AG04450 (cell line): ENCODE results near the gene ST6GALNAC2. TPM values are rescaled to one million over a fixed set of nuclear protein-coding genes. Genes with fewer than 3 reads are reported as not detected.
"Not testable (repeated sequence)": the region's sequence is repeated elsewhere in the genome, so short reads cannot be mapped to it uniquely, and the experiment has no call there.

ENCODE experiments used
- CTCF ChIA-PET: fragments of 300-600, 350-600 bp; formaldehyde crosslinking; extraction: SDS; loops from one replicate; lab custom pipeline; 2022; ENCODE audit warnings: antibody characterized with exemption, inconsistent platforms; lab: Charles Lee
- POLR2A ChIA-PET: fragments of 350-600 bp; formaldehyde crosslinking; extraction: SDS; loops from one replicate; lab custom pipeline; 2021; ENCODE audit warnings: antibody characterized with exemption, inconsistent platforms; lab: Yijun Ruan, JAX
- DNase-seq: peaks from one replicate; pipeline ENCODE4 v3.0.0-alpha.2; 2011; ENCODE audit warnings: low read depth, low spot score
- H3K27ac ChIP-seq: one replicate; pipeline ENCODE4 v1.5.1; 2012; ENCODE audit warnings: low read depth, low read length, control low read depth
- H3K27me3 ChIP-seq: one replicate; pipeline ENCODE4 v1.6.0; 2012; ENCODE audit warnings: low read length; ENCODE audit not compliant: control insufficient read depth, insufficient read depth
- H3K4me3 ChIP-seq: 2 replicates; pipeline ENCODE4 v1.5.1; 2011; ENCODE audit warnings: mild to moderate bottlenecking, low read depth, low read length, control low read depth
- H3K9me3 ChIP-seq: 2 replicates; pipeline ENCODE4 v1.5.1; 2012; ENCODE audit warnings: low read length; ENCODE audit not compliant: control insufficient read depth, insufficient read depth
- CTCF ChIP-seq: IDR thresholded peaks from 2 replicates; pipeline ENCODE4 v1.5.1; 2011; ENCODE audit warnings: low read depth, low read length, control low read depth, inconsistent platforms
- polyA plus RNA-seq: library from polyadenylated mRNA; depleted of rRNA; stranded (reverse); fragments of >200 nt; gene quantifications from 2 replicates; pipeline ENCODE4 v1.2.3, GENCODE V29; 2011

ST6GALNAC2 gene
- polyA plus RNA-seq, 1 experiment, result 0.36 TPM

- ChIA-PET CTCF (interaction anchor here (0.6 to 3.7 kb wide), 50 partner anchors 8 to 200 kb away, joined by 3 to 46 read pairs (median 6); partner anchors contain the start of genes AANAT, ST6GALNAC1 and ST6GALNAC2), POLR2A (interaction anchor here (0.7 to 1.8 kb wide), 3 partner anchors 55 to 77 kb away, joined by 4 to 7 read pairs (median 5); no protein-coding TSS in a partner anchor)
- peak overlapping the region; percentile 34 for H3K27ac ChIP-seq
- H3K9me3 ChIP-seq, result no peaks in the 10 kb centered on the region
- TF ChIP-seq CTCF, result peak; percentile 94
- DNase-seq, result peak; percentile 23
- H3K27me3 ChIP-seq, result peaks cover 13% of the 10 kb centered on the region
- H3K4me3 ChIP-seq, result no peak overlapping the region
Measured at GRCh38 chr17:76623271-76624146, 37.8 kb upstream of the ST6GALNAC2 start.

DNA sequence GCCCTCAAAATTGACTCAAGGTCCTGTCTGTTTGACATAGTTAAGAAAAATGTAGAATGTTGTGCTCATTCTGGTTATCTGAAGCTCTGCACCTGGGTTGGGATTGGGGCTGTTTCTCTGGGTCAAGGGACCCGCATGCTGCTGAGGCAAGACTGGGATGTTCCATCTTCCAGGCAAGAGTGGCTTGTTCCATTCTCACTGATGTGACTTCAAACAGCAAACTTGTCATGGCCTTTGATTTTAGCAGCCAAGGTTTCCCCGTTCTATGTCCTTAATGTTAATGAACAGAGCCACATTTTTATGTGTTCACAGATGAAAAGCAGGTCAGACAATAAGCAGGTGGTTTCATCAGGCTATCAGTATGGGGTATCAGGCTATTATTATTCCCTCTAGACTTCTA, 32.2 kb upstream of the ST6GALNAC2 start:
- ChIA-PET CTCF (interaction anchor here (0.9 kb wide), 1 partner anchor 64 kb away, joined by 3 read pairs; no protein-coding TSS in a partner anchor), POLR2A (no interaction called here)
- DNase-seq, result no peak
- TF ChIP-seq CTCF, result no peak
- Histone ChIP-seq H3K27ac (no peak overlapping the region), H3K4me3 (no peak overlapping the region), H3K9me3 (peaks cover 9% of the 10 kb centered on the region; the same call in 1 of the 2 replicates), H3K27me3 (no peaks in the 10 kb centered on the region)

GRCh38 chr17:76614912-76615617, 29.4 kb upstream of the ST6GALNAC2 start:
- Histone ChIP-seq H3K9me3 (peaks cover 9% of the 10 kb centered on the region; the same call in 1 of the 2 replicates), H3K27ac (no peak overlapping the region), H3K27me3 (no peaks in the 10 kb centered on the region), H3K4me3 (no peak overlapping the region)
- TF ChIP-seq CTCF, result no peak
- no peak for DNase-seq
- ChIA-PET CTCF (interaction anchor here (1.8 kb wide), 2 partner anchors 8 to 10 kb away, joined by 5 to 12 read pairs; no protein-coding TSS in a partner anchor), POLR2A (interaction anchor here (0.6 kb wide), 1 partner anchor 299 kb away, joined by 3 read pairs; no protein-coding TSS in a partner anchor)

- POLR2A ChIA-PET, result not testable (repeated sequence)
Measured at GRCh38 chr17:76614064-76614759, 28.6 kb upstream of the ST6GALNAC2 start.

More at GRCh38 chr17:76614064-76614759, 28.6 kb upstream of the ST6GALNAC2 start:
- not testable (repeated sequence) for H3K9me3 ChIP-seq, H3K27ac ChIP-seq, DNase-seq, H3K27me3 ChIP-seq, H3K4me3 ChIP-seq
- CTCF ChIA-PET, result interaction anchor here (1.1 to 1.8 kb wide), 2 partner anchors 9 to 10 kb away, joined by 3 to 5 read pairs; no protein-coding TSS in a partner anchor
